OCI-LY3 (cell line): Measurements from ENCODE around the gene ATP13A2.

Experiments used
- H2AFZ ChIP-seq: fragments of 200-600, 300-600 bp; shearing (Covaris generic); 2 replicates; pipeline ENCODE4 v1.6.0; 2014; ENCODE audit warnings: antibody characterized with exemption, low read depth, low read length
- H3K27ac ChIP-seq: fragments of 200-600, 300-600 bp; sonication (generic); 2 replicates; pipeline ENCODE4 v1.5.1; 2014; ENCODE audit warnings: mild to moderate bottlenecking, low read length, moderate library complexity, mixed read lengths
- H3K27me3 ChIP-seq: fragments of 200-600, 300-600 bp; sonication (generic); 2 replicates; pipeline ENCODE4 v1.6.1; 2014; ENCODE audit warnings: low read depth, low read length, mixed read lengths
- H3K36me3 ChIP-seq: fragments of 200-600, 300-600 bp; sonication (generic); replicated peaks from 2 replicates; pipeline ENCODE3; 2014; ENCODE audit warnings: low read depth, low read length, mixed read lengths
- H3K4me1 ChIP-seq: fragments of 300-600, 200-600 bp; sonication (generic); 2 replicates; pipeline ENCODE4 v1.6.1; 2014; ENCODE audit warnings: low read length, mixed read lengths
- H3K4me2 ChIP-seq: fragments of 200-600, 300-600 bp; sonication (generic); 2 replicates; pipeline ENCODE4 v1.6.1; 2014; ENCODE audit warnings: low read length, mixed read lengths
- H3K4me3 ChIP-seq: fragments of 300-600, 200-600 bp; sonication (generic); 2 replicates; pipeline ENCODE4 v1.5.1; 2014; ENCODE audit warnings: antibody characterized with exemption, mild to moderate bottlenecking, low read length, moderate library complexity
- H3K79me2 ChIP-seq: fragments of 300-600, 200-600 bp; shearing (Covaris generic); 2 replicates; pipeline ENCODE4 v1.6.1; 2014; ENCODE audit warnings: mild to moderate bottlenecking, low read length, mixed read lengths
- H3K9ac ChIP-seq: fragments of 300-600, 200-600 bp; shearing (Covaris generic); 2 replicates; pipeline ENCODE4 v1.6.0; 2014; ENCODE audit warnings: mild to moderate bottlenecking, low read length, moderate library complexity
- H3K9me3 ChIP-seq: fragments of 200-600, 300-600 bp; shearing (Covaris generic); 2 replicates; pipeline ENCODE4 v1.6.1; 2014; ENCODE audit warnings: low read length, mixed read lengths; ENCODE audit not compliant: insufficient read depth
- H4K20me1 ChIP-seq: fragments of 200-600, 300-600 bp; sonication (generic); 2 replicates; pipeline ENCODE4 v1.6.1; 2016; ENCODE audit warnings: low read length, mixed read lengths; ENCODE audit not compliant: insufficient read depth
- EZH2phosphoT487 ChIP-seq: fragments of 200-600 bp; shearing (Covaris generic); IDR thresholded peaks from 2 replicates; pipeline ENCODE4 v1.6.1; 2018; ENCODE audit warnings: antibody characterized with exemption, mixed run types, low read depth
- TF ChIP-seq, protein P1 (sequence below): fragments of 200-600, 300-600 bp; sonication (generic); IDR thresholded peaks from 2 replicates; pipeline ENCODE4 v1.5.1; 2014; ENCODE audit warnings: antibody characterized with exemption, low read length, low read depth

The ATP13A2 gene

DNA sequence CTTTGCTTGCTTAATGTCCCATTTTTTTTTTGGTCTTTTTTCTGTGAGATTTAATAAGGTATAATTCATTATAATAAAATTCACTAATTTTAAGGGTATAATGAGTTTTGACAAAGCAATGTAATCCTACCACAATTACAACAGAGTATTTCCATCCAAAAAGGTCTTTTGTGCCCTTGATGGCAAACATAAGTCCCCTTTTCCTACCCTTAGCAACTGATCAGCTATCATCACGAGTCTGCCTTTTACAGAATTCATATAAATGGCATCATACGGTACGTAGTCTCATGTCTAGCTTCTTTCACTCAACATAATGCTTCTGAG lies 34.6 kb upstream of the ATP13A2 start:
- Histone ChIP-seq H3K4me3 (no peak overlapping the region), H3K27ac (no peak overlapping the region), H3K4me2 (no peak overlapping the region), H2AFZ (no peak overlapping the region), H3K36me3 (peaks cover 9% of the 10 kb centered on the region), H3K4me1 (peaks cover 3% of the 10 kb centered on the region), H3K9me3 (no peaks in the 10 kb centered on the region), H3K79me2 (peaks cover 13% of the 10 kb centered on the region), H3K9ac (no peak overlapping the region), H3K27me3 (no peaks in the 10 kb centered on the region), H4K20me1 (no peaks in the 10 kb centered on the region)
- no peak for TF ChIP-seq EZH2phosphoT487
- TF ChIP-seq, protein P1, sequence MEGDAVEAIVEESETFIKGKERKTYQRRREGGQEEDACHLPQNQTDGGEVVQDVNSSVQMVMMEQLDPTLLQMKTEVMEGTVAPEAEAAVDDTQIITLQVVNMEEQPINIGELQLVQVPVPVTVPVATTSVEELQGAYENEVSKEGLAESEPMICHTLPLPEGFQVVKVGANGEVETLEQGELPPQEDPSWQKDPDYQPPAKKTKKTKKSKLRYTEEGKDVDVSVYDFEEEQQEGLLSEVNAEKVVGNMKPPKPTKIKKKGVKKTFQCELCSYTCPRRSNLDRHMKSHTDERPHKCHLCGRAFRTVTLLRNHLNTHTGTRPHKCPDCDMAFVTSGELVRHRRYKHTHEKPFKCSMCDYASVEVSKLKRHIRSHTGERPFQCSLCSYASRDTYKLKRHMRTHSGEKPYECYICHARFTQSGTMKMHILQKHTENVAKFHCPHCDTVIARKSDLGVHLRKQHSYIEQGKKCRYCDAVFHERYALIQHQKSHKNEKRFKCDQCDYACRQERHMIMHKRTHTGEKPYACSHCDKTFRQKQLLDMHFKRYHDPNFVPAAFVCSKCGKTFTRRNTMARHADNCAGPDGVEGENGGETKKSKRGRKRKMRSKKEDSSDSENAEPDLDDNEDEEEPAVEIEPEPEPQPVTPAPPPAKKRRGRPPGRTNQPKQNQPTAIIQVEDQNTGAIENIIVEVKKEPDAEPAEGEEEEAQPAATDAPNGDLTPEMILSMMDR = no peak

DNA sequence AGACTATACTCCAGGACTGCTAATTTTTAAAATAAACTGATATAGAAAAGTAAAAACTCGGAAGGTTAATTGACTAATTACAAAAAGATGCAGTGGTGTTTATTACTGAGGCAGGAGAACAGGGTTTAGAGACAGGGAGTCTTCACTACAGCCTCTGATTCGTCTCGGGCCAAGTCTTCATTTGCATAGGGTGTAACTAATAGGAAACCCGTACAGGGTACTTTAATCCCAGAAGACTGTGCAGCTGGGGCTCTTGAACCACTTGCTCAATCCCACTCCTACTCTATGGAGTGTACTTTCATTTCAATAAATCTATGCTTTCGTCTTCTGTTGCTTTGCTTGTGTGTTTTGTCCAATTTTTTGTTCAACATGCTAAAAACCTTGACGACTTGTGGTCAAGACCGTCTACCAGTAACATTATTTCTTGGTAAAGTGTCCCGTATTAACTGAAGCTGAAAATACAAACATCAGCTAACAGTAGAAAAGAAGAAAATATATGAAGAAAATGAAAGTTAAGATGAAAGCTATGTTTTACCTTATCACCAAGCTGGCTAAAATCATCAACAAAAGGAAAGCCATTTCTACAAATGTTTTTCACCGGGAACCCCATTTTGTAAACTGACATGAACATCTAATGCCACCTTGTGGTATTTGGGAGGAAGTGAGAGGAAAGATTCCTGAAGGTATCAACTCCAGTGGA lies 34.1 kb upstream of the ATP13A2 start:
- H3K4me3 ChIP-seq = peak overlapping the region; percentile 25; the same call in 1 of the 2 replicates
- TF ChIP-seq, protein P1 = peak; percentile 67
- TF ChIP-seq EZH2phosphoT487 = no peak
- 0 out of 2 replicates have a peak overlapping the region, but pooled peaks have one; percentile 23 for H3K9ac ChIP-seq
- no peak overlapping the region for H3K27ac ChIP-seq
- no peaks in the 10 kb centered on the region for H4K20me1 ChIP-seq
- H3K27me3 ChIP-seq = no peaks in the 10 kb centered on the region
- peaks cover 3% of the 10 kb centered on the region for H3K4me1 ChIP-seq
- H3K4me2 ChIP-seq = peak overlapping the region; percentile 51
- no peak overlapping the region for H2AFZ ChIP-seq
- H3K9me3 ChIP-seq = no peaks in the 10 kb centered on the region
- H3K36me3 ChIP-seq = peaks cover 9% of the 10 kb centered on the region
- peaks cover 8% of the 10 kb centered on the region; the same call in 1 of the 2 replicates for H3K79me2 ChIP-seq

DNA sequence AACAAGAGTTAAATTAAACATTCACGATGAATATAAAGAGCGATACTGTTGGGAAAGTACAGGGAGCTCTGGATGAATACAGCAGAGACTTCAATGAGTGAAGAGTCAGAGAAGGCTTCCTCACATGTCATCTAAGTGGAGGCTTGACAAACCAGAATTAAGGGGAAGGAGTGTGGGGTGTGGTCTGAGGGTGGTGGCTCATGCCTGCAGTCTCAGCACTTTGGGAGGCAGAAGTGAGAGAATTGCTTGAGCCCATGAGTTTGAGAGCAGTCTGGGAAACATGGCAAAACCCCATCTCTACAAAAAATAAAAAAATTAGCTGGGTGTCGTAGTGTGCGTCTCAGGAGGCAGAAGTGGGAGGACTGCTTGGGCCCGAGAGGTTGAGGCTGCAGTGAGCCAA lies 33.4 kb upstream of the ATP13A2 start:
- Histone ChIP-seq H3K4me2 (no peak overlapping the region), H3K4me3 (no peak overlapping the region), H3K36me3 (peaks cover 9% of the 10 kb centered on the region), H3K9ac (no peak overlapping the region), H3K27me3 (no peaks in the 10 kb centered on the region), H2AFZ (no peak overlapping the region), H3K9me3 (no peaks in the 10 kb centered on the region), H3K4me1 (peaks cover 3% of the 10 kb centered on the region), H3K27ac (no peak overlapping the region), H4K20me1 (no peaks in the 10 kb centered on the region), H3K79me2 (peaks cover 6% of the 10 kb centered on the region; the same call in 1 of the 2 replicates)
- TF ChIP-seq, protein P1 = no peak
- no peak for TF ChIP-seq EZH2phosphoT487

DNA sequence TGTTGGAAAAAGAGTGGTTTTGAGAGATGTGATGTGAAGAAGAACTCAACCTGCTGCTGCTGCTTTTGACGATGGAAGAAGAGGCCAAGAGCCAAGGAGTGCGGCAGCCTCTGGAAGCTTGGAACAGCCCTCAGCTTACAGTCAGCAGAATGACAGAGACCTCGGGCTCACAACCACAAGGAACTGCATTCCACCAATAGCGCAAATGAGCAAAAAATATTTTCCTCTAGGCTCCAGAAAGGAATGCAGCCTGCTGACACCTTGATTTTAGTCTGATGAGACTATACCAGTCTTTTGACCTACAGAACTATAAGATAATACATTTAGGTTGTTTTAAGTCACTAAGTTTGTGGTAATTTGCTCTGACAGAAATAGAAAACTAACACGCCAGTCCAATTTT lies 31.9 kb upstream of the ATP13A2 start:
- Histone ChIP-seq H3K9ac (no peak overlapping the region), H3K9me3 (no peaks in the 10 kb centered on the region), H3K4me1 (peaks cover 3% of the 10 kb centered on the region), H2AFZ (no peak overlapping the region), H3K27ac (no peak overlapping the region), H3K36me3 (peaks cover 13% of the 10 kb centered on the region), H4K20me1 (no peaks in the 10 kb centered on the region), H3K27me3 (no peaks in the 10 kb centered on the region), H3K79me2 (peaks cover 4% of the 10 kb centered on the region; the same call in 1 of the 2 replicates), H3K4me3 (no peak overlapping the region), H3K4me2 (no peak overlapping the region)
- TF ChIP-seq EZH2phosphoT487 = no peak
- TF ChIP-seq, protein P1 = no peak
